ENCODE data around the gene CORIN.

The CORIN gene

GRCh38 chr4:47837908-47838294 is at the start of gene CORIN:
Gene CORIN, minus strand, starts transcription at chr4:47838067. Its CDS starts 118 bp downstream, at chr4:47837949.
- DNase-seq (ENCODE audit: low spot score) = no peak

- no peak for DNase-seq (ENCODE audit: low spot score)
These were observed 44.4 kb upstream of the CORIN start for GRCh38 chr4:47882228-47882627.

GRCh38 chr4:47879458-47879857 is 41.6 kb upstream of the CORIN start:
- DNase-seq (ENCODE audit: low spot score) = no peak

- no peak for DNase-seq (ENCODE audit: low spot score)
These were observed 39.1 kb upstream of the CORIN start for GRCh38 chr4:47876784-47877546.

GRCh38 chr4:47876310-47876709 is 38.4 kb upstream of the CORIN start:
- no peak for DNase-seq (ENCODE audit: low spot score)

- no peak for DNase-seq (ENCODE audit: low spot score)
These were observed 36.1 kb upstream of the CORIN start for GRCh38 chr4:47873877-47874541.

- DNase-seq (ENCODE audit: low spot score) = no peak
These were observed 25.6 kb upstream of the CORIN start for GRCh38 chr4:47863486-47863885.

- DNase-seq (ENCODE audit: low spot score) = no peak
These were observed 24.4 kb upstream of the CORIN start for GRCh38 chr4:47862297-47862696.

GRCh38 chr4:47860305-47860704 is 22.4 kb upstream of the CORIN start:
- DNase-seq (ENCODE audit: low spot score) = no peak

GRCh38 chr4:47858006-47858405 is 20.1 kb upstream of the CORIN start:
- no peak for DNase-seq (ENCODE audit: low spot score)

GRCh38 chr4:47856713-47857112 is 18.8 kb upstream of the CORIN start:
- DNase-seq (ENCODE audit: low spot score) = no peak

- DNase-seq (ENCODE audit: low spot score) = no peak
These were observed 17.5 kb upstream of the CORIN start for GRCh38 chr4:47855350-47855749.

- no peak for DNase-seq (ENCODE audit: low spot score)
These were observed 14.3 kb upstream of the CORIN start for GRCh38 chr4:47852136-47852535.

GRCh38 chr4:47849466-47849865 is 11.6 kb upstream of the CORIN start:
- DNase-seq (ENCODE audit: low spot score) = no peak

- no peak for DNase-seq (ENCODE audit: low spot score)
These were observed 10.2 kb upstream of the CORIN start for GRCh38 chr4:47848041-47848440.

- no peak for DNase-seq (ENCODE audit: low spot score)
These were observed 5.1 kb upstream of the CORIN start for GRCh38 chr4:47842985-47843384.

- no peak for DNase-seq (ENCODE audit: low spot score)
These were observed 2.4 kb upstream of the CORIN start for GRCh38 chr4:47840291-47840690.

- DNase-seq (ENCODE audit: low spot score) = peak; percentile 11
These were observed 1.4 kb upstream of the CORIN start for GRCh38 chr4:47839259-47839658.

- DNase-seq (ENCODE audit: low spot score) = peak; percentile 2
These were observed 578 bp upstream of the CORIN start for GRCh38 chr4:47838445-47838844.

- DNase-seq (ENCODE audit: low spot score) = peak; percentile 1
These were observed 566 bp downstream of the CORIN start for GRCh38 chr4:47837094-47837907.

GRCh38 chr4:47836641-47837093 is 1.2 kb downstream of the CORIN start:
- DNase-seq (ENCODE audit: low spot score) = peak; percentile 81

GRCh38 chr4:47835494-47835893 is 2.4 kb downstream of the CORIN start:
- no peak for DNase-seq (ENCODE audit: low spot score)
